Right ventricle myocardium superior (tissue), 1 donor: ENCODE results near the gene SLC36A3. TPM values are rescaled to one million over a fixed set of nuclear protein-coding genes. Genes with fewer than 3 reads are reported as not detected.

Source experiments
- ATAC-seq: fragments of 200-7000 bp; cut with Tn5 transposase; one replicate; pipeline ENCODE4 v1.9.1; 2020; ENCODE audit warnings: mild to moderate bottlenecking; ENCODE audit not compliant: poor library complexity
- DNase-seq: peaks from one replicate; pipeline ENCODE4 v3.0.0-alpha.2; 2020
- intact Hi-C: fragments of 100-400 bp; cut with DNase I; formaldehyde crosslinking; loops from one replicate; pipeline ENCODE4 v1.11.2; 2022
- total RNA-seq: library from RNA; stranded (reverse); fragmentation: NEBNext Ultra II Directional; extraction: Animal tissue kit (Norgen Biotek cat#: 25700); gene quantifications from one replicate; pipeline ENCODE4 v1.2.1, GENCODE V29; 2021
- donor health status: DM: no; HTN: yes; CAD: no; lungs with severe emphysema.

The SLC36A3 gene
- total RNA-seq, 1 donor from 2014 or later: not detected

- ATAC-seq (no peak), DNase-seq (no peak)
- intact Hi-C loops: no loop called here
Measured at GRCh38 chr5:151227918-151228447, 75.6 kb downstream of the SLC36A3 start.

Other genes with a start within 250 kb of the SLC36A3 start
- 126 TPM for gene TNIP1, start 222.7 kb downstream of the SLC36A3 start, total RNA-seq
- 202 TPM for gene ANXA6, start 146.0 kb downstream of the SLC36A3 start, total RNA-seq
- 178 TPM for gene CCDC69, start 79.7 kb downstream of the SLC36A3 start, total RNA-seq
- 26.2 TPM for gene GM2A, start 50.6 kb downstream of the SLC36A3 start, total RNA-seq
- gene SLC36A2, start 43.8 kb upstream of the SLC36A3 start, total RNA-seq: 1.2 TPM
- gene SLC36A1, start 143.8 kb upstream of the SLC36A3 start, total RNA-seq: 4.4 TPM